Measurements from ENCODE around the gene EYS. TPM values are rescaled to one million over a fixed set of nuclear protein-coding genes. Genes with fewer than 3 reads are reported as not detected.

EYS gene
- total and polyA plus RNA-seq, 9 of the 15 experiments (the other 6 are each of a cell fraction or from before 2014, with no cell fraction given) = 0.03 to 0.36 (median 0.10) TPM; not detected in 2

DNA sequence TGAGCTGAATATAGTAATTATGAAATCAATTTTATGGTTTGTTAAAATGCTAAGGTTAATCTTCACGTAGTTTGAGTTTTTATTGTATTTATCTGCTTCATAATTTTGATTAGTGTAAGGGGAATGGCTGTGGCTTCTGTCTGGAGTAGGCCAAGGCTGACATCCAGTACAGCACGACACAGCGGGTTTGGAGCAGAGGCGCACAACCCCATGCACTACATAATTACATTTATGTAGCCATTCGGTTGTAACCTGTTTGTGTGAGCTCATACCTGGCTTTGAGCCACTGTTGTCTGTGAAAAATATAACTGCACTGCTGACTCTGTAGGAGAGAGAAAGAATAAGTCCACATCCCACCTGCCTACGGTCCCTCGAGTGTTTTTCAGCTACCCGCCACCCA is 615.5 kb downstream of the EYS start:
- BruUV-seq (replicated peaks) = no TSS peak
- ChIA-PET POLR2A (no interaction called here), CTCF (ENCODE audit: low intra/inter-chr PET ratio) (no interaction called here)
- FAIRE-seq = no peak
- Histone ChIP-seq H2AFZ (ENCODE audit: low read depth, low read length) (no peak overlapping the region), H3K4me1 (replicated peaks in 1 of 2; ENCODE audit: control insufficient read depth in 2 of 2, insufficient read depth in 2 of 2, low read length in 2 of 2) (no peaks in the 10 kb centered on the region), H3K4me2 (ENCODE audit: insufficient read depth, low read length) (no peak overlapping the region), H4K20me1 (replicated peaks; ENCODE audit: control insufficient read depth, insufficient read depth, low read length) (no peaks in the 10 kb centered on the region), H3K9ac (ENCODE audit: insufficient read depth in 1 of 2, low read depth in 2 of 2, low read length in 2 of 2) (no peak overlapping the region), H3K4me3 (no peak overlapping the region), H3K27ac (ENCODE audit: extremely low read depth, low read depth, low read length) (no peak overlapping the region), H3K36me3 (ENCODE audit: control insufficient read depth, insufficient read depth, low read length) (no peaks in the 10 kb centered on the region), H3K79me2 (ENCODE audit: control insufficient read depth, insufficient read depth, low read length) (no peaks in the 10 kb centered on the region), H3K9me3 (replicated peaks; ENCODE audit: control insufficient read depth, insufficient read depth, low read depth, low read length) (0 out of 2 replicates have a peak, but pooled peaks cover 2% of the 10 kb centered on the region), H3K27me3 (ENCODE audit: control insufficient read depth in 2 of 2, insufficient read depth in 2 of 2, low read length in 2 of 2) (no peaks in the 10 kb centered on the region), H3K9me1 (ENCODE audit: control insufficient read depth, insufficient read depth, low read length) (no peaks in the 10 kb centered on the region)
- in situ Hi-C loops (cut with MboI) = no loop called here
- intact Hi-C loops (cut with micrococcal nuclease) = no loop called here
- DNase-seq (ENCODE audit: extremely low read depth in 1 of 4, low spot score in 3 of 4) = no peak
- no peak for ATAC-seq
- TF ChIP-seq, protein P1, sequence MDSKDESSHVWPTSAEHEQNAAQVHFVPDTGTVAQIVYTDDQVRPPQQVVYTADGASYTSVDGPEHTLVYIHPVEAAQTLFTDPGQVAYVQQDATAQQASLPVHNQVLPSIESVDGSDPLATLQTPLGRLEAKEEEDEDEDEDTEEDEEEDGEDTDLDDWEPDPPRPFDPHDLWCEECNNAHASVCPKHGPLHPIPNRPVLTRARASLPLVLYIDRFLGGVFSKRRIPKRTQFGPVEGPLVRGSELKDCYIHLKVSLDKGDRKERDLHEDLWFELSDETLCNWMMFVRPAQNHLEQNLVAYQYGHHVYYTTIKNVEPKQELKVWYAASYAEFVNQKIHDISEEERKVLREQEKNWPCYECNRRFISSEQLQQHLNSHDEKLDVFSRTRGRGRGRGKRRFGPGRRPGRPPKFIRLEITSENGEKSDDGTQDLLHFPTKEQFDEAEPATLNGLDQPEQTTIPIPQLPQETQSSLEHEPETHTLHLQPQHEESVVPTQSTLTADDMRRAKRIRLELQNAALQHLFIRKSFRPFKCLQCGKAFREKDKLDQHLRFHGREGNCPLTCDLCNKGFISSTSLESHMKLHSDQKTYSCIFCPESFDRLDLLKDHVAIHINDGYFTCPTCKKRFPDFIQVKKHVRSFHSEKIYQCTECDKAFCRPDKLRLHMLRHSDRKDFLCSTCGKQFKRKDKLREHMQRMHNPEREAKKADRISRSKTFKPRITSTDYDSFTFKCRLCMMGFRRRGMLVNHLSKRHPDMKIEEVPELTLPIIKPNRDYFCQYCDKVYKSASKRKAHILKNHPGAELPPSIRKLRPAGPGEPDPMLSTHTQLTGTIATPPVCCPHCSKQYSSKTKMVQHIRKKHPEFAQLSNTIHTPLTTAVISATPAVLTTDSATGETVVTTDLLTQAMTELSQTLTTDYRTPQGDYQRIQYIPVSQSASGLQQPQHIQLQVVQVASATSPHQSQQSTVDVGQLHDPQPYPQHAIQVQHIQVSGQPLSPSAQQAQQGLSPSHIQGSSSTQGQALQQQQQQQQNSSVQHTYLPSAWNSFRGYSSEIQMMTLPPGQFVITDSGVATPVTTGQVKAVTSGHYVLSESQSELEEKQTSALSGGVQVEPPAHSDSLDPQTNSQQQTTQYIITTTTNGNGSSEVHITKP (IDR thresholded peaks at IDR 0.05; ENCODE audit: partially characterized antibody) = no peak
- TF ChIP-seq, protein P2, sequence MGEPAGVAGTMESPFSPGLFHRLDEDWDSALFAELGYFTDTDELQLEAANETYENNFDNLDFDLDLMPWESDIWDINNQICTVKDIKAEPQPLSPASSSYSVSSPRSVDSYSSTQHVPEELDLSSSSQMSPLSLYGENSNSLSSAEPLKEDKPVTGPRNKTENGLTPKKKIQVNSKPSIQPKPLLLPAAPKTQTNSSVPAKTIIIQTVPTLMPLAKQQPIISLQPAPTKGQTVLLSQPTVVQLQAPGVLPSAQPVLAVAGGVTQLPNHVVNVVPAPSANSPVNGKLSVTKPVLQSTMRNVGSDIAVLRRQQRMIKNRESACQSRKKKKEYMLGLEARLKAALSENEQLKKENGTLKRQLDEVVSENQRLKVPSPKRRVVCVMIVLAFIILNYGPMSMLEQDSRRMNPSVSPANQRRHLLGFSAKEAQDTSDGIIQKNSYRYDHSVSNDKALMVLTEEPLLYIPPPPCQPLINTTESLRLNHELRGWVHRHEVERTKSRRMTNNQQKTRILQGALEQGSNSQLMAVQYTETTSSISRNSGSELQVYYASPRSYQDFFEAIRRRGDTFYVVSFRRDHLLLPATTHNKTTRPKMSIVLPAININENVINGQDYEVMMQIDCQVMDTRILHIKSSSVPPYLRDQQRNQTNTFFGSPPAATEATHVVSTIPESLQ (CRISPR knock-in tag; IDR thresholded peaks at IDR 0.05) = no peak
- TF ChIP-seq ZNF431 (CRISPR knock-in tag; IDR thresholded peaks at IDR 0.05) (no peak), COPS2 (conservative IDR thresholded peaks at IDR 0.05) (no peak), SMAD3 (CRISPR knock-in tag; conservative IDR thresholded peaks at IDR 0.05) (no peak), HNRNPUL1 (IDR thresholded peaks at IDR 0.05; ENCODE audit: low read length) (no peak)
- TF ChIP-seq, protein P3, sequence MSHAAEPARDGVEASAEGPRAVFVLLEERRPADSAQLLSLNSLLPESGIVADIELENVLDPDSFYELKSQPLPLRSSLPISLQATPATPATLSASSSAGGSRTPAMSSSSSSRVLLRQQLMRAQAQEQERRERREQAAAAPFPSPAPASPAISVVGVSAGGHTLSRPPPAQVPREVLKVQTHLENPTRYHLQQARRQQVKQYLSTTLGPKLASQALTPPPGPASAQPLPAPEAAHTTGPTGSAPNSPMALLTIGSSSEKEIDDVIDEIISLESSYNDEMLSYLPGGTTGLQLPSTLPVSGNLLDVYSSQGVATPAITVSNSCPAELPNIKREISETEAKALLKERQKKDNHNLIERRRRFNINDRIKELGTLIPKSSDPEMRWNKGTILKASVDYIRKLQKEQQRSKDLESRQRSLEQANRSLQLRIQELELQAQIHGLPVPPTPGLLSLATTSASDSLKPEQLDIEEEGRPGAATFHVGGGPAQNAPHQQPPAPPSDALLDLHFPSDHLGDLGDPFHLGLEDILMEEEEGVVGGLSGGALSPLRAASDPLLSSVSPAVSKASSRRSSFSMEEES (CRISPR knock-in tag; IDR thresholded peaks at IDR 0.05) = no peak
- WGBS (ENCODE audit: insufficient coverage, low coverage, missing lambda C conversion rate) = 12% methylated on average over 8 of the region's 8 CpGs
